Endothelial cell of umbilical vein (primary cell): Measurements from ENCODE around the gene FZD10. TPM values are rescaled to one million over a fixed set of nuclear protein-coding genes. Genes with fewer than 3 reads are reported as not detected.

Source experiments
- BruUV-seq: library from RNA; stranded (reverse); fragments of 400-500 nt; replicated peaks from 2 replicates; lab custom pipeline; 2021; lab: Mats Ljungman, UMichigan
- CTCF ChIA-PET: fragments of 300-600, 350-600 bp; sonication (Branson Sonifier 250); formaldehyde crosslinking; loops from one replicate; lab custom pipeline; 2021; ENCODE audit warnings: antibody characterized with exemption, inconsistent platforms; lab: Charles Lee
- POLR2A ChIA-PET: fragments of 300-600, 350-600 bp; sonication (Branson Sonifier 250); formaldehyde crosslinking; loops from one replicate; lab custom pipeline; 2021; ENCODE audit warnings: antibody characterized with exemption, inconsistent platforms; lab: Charles Lee
- DNase-seq: peaks from one replicate; pipeline ENCODE4 v3.0.0-alpha.2; 2011; ENCODE audit warnings: low read depth, low spot score
- FAIRE-seq: peaks from 2 replicates; lab custom pipeline; 2011; peaks lifted over from hg19 to GRCh38; lab: Jason Lieb, UNC
- H2AFZ ChIP-seq: 2 replicates; pipeline ENCODE4 v1.6.0; 2012; ENCODE audit warnings: low read depth, low read length, control low read depth, inconsistent platforms
- H3K27ac ChIP-seq: 2 replicates; pipeline ENCODE4 v1.5.1; 2011; ENCODE audit warnings: low read depth, mild to moderate bottlenecking, control low read depth, low read length, moderate library complexity; ENCODE audit not compliant: insufficient read depth
- H3K27me3 ChIP-seq, 2 experiments: 2 replicates each; pipeline versions ENCODE4 v1.6.0 to v1.6.1; 2011; ENCODE audit warnings: low read length in 2 of 2, mixed read lengths in 1 of 2; ENCODE audit not compliant: control insufficient read depth in 2 of 2, insufficient read depth in 2 of 2
- H3K36me3 ChIP-seq, 2 experiments: 2 replicates in 1 of 2; 3 replicates in 1 of 2; pipeline ENCODE4 v1.5.1; 2011; ENCODE audit warnings: low read length in 2 of 2, mild to moderate bottlenecking in 1 of 2, moderate library complexity in 1 of 2; ENCODE audit not compliant: control insufficient read depth in 2 of 2, insufficient read depth in 2 of 2; ENCODE audit errors: extremely low read depth in 1 of 2
- H3K4me1 ChIP-seq: 3 replicates; pipeline ENCODE4 v1.5.1; 2011; ENCODE audit warnings: mild to moderate bottlenecking, low read length; ENCODE audit not compliant: control insufficient read depth, insufficient read depth; ENCODE audit errors: extremely low read depth
- H3K4me2 ChIP-seq: 2 replicates; pipeline ENCODE4 v1.6.1; 2011; ENCODE audit warnings: low read length, control low read depth, mixed read lengths; ENCODE audit not compliant: insufficient read depth
- H3K4me3 ChIP-seq, 3 experiments: fragments of 200-600 bp in 1 of 3; sonication (generic), shearing (Covaris generic) in 1 of 3; replicated peaks in 1 of 3; 2 replicates each; pipeline ENCODE4 v1.5.1; 2011 to 2016; ENCODE audit warnings: control low read depth in 3 of 3, low read length in 3 of 3, mild to moderate bottlenecking in 2 of 3, inconsistent platforms in 1 of 3, low read depth in 1 of 3, moderate library complexity in 1 of 3; ENCODE audit not compliant: insufficient read depth in 1 of 3
- H3K79me2 ChIP-seq: 2 replicates; pipeline ENCODE4 v1.6.0; 2012; ENCODE audit warnings: low read length, inconsistent platforms; ENCODE audit not compliant: control insufficient read depth, insufficient read depth
- H3K9ac ChIP-seq: replicated peaks from 2 replicates; pipeline ENCODE3; 2011; ENCODE audit warnings: low read length, control low read depth; ENCODE audit not compliant: insufficient read depth; ENCODE audit errors: extremely low read depth
- H3K9me1 ChIP-seq: replicated peaks from 3 replicates; pipeline ENCODE4 v1.6.0; 2011; ENCODE audit warnings: mild to moderate bottlenecking, low read length; ENCODE audit not compliant: control insufficient read depth, insufficient read depth; ENCODE audit errors: extremely low read depth
- H3K9me3 ChIP-seq: replicated peaks from 2 replicates; pipeline ENCODE4 v1.5.1; 2012; ENCODE audit warnings: low read length, inconsistent platforms; ENCODE audit not compliant: control insufficient read depth, insufficient read depth
- H4K20me1 ChIP-seq: replicated peaks from 2 replicates; pipeline ENCODE3; 2011; ENCODE audit warnings: mild to moderate bottlenecking, low read length; ENCODE audit not compliant: control insufficient read depth, insufficient read depth; ENCODE audit errors: extremely low read depth
- EZH2 ChIP-seq: IDR thresholded peaks from 2 replicates; pipeline ENCODE4 v1.6.1; 2012; ENCODE audit warnings: borderline replicate concordance, low read depth, mild to moderate bottlenecking, moderate library complexity, low read length, inconsistent platforms; ENCODE audit not compliant: severe bottlenecking
- FOS ChIP-seq: IDR thresholded peaks from 2 replicates; pipeline ENCODE4 v1.6.1; 2011; ENCODE audit warnings: mild to moderate bottlenecking, low read length, moderate library complexity, borderline replicate concordance; ENCODE audit not compliant: insufficient read depth
- GATA2 ChIP-seq: IDR thresholded peaks from 2 replicates; pipeline ENCODE4 v1.7.0; 2011; ENCODE audit warnings: low read depth, mild to moderate bottlenecking, moderate library complexity, mixed read lengths, low read length; ENCODE audit not compliant: insufficient read length, insufficient read depth
- JUN ChIP-seq: IDR thresholded peaks from 2 replicates; pipeline ENCODE4 v1.6.1; 2011; ENCODE audit warnings: borderline replicate concordance, low read depth; ENCODE audit not compliant: insufficient read length, insufficient read depth
- MYC ChIP-seq: IDR thresholded peaks from one replicate; pipeline ENCODE4 v1.6.1; 2011; ENCODE audit warnings: mild to moderate bottlenecking, low read depth, low read length
- POLR2A ChIP-seq: IDR thresholded peaks from 2 replicates; pipeline ENCODE4 v1.6.1; 2012; ENCODE audit warnings: low read depth, mild to moderate bottlenecking, control low read depth, low read length
- POLR2AphosphoS5 ChIP-seq: IDR thresholded peaks from 2 replicates; pipeline ENCODE4 v1.6.1; 2012; ENCODE audit warnings: low read depth, mild to moderate bottlenecking, control low read depth, low read length, moderate library complexity; ENCODE audit not compliant: insufficient read depth
- dilution Hi-C: fragments of 300-500 bp; cut with MboI; formaldehyde crosslinking; loops from one replicate; pipeline ENCODE4 v1.15.0; 2019; ENCODE audit warnings: low sequenced_read_pairs; ENCODE audit not compliant: extremely low pct_ligation_motif_present
- intact Hi-C: fragments of 100-400 bp; cut with micrococcal nuclease; formaldehyde crosslinking; loops from one replicate; pipeline ENCODE4 v1.10.0; 2022
- polyA plus RNA-seq, 4 experiments: library from polyadenylated mRNA; depleted of rRNA in 3 of 4; stranded (reverse) in 3 of 4; unstranded in 1 of 4; fragments of >200 nt; gene quantifications; 2 replicates each; pipeline versions ENCODE4 v1.2.1 to v1.2.3, GENCODE V29; 2011 to 2012; ENCODE audit warnings: missing spikeins in 1 of 4
- total RNA-seq: library from RNA; stranded (reverse); gene quantifications from 2 replicates; pipeline ENCODE4 v1.2.3, GENCODE V29; 2021
- TF ChIP-seq, protein P1 (sequence below), 2 donors: IDR thresholded peaks; 1 replicate in 1 of 2; 2 replicates in 1 of 2; pipeline ENCODE4 v1.5.1; 2011; ENCODE audit warnings: low read length in 2 of 2, mild to moderate bottlenecking in 2 of 2, moderate library complexity in 2 of 2, control low read depth in 1 of 2, inconsistent platforms in 1 of 2, low read depth in 1 of 2; ENCODE audit not compliant: insufficient read depth in 1 of 2; ENCODE audit errors: extremely low read depth in 1 of 2
- TF ChIP-seq, protein P2 (sequence below): IDR thresholded peaks from 2 replicates; pipeline ENCODE4 v1.6.1; 2011; ENCODE audit not compliant: insufficient read depth, insufficient read length

FZD10 gene
- total and polyA plus RNA-seq, 2 donors (not counting 3 experiments of a cell fraction or from before 2014, with no cell fraction given) = not detected

DNA sequence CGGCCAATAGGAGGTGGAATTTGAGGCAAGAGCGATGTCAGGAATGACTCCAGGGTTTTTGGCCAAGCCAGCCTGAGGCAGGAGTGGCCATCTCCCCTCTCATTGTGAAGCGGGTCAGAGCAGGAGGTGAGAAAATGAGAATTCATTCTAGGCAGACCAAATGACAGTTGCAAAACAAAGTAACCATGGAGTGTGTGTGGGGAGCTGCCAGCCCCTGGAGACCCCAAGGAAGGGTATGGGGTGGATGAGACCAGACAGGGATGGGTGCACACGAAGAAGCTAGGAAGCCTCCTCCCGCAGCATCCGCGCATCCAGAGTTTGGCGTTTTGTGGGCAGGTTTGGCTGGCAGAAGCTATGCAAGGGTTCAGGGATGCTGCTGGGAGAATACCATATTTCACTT lies 38.8 kb downstream of the FZD10 start:
- BruUV-seq = no TSS peak
- dilution Hi-C loops = no loop called here
- H3K27me3 ChIP-seq = no peaks in the 10 kb centered on the region
- no peaks in the 10 kb centered on the region for H3K36me3 ChIP-seq
- no peak overlapping the region for H3K4me2 ChIP-seq
- no peak overlapping the region for H3K9ac ChIP-seq
- no peak overlapping the region for H3K27ac ChIP-seq
- intact Hi-C loops = no loop called here
- H3K4me1 ChIP-seq = no peaks in the 10 kb centered on the region
- no peaks in the 10 kb centered on the region for H3K9me1 ChIP-seq
- ChIA-PET CTCF (no interaction called here), POLR2A (no interaction called here)
- DNase-seq = no peak
- TF ChIP-seq GATA2 = no peak
- no peak for TF ChIP-seq JUN
- no peak for TF ChIP-seq POLR2A
- TF ChIP-seq, protein P1, sequence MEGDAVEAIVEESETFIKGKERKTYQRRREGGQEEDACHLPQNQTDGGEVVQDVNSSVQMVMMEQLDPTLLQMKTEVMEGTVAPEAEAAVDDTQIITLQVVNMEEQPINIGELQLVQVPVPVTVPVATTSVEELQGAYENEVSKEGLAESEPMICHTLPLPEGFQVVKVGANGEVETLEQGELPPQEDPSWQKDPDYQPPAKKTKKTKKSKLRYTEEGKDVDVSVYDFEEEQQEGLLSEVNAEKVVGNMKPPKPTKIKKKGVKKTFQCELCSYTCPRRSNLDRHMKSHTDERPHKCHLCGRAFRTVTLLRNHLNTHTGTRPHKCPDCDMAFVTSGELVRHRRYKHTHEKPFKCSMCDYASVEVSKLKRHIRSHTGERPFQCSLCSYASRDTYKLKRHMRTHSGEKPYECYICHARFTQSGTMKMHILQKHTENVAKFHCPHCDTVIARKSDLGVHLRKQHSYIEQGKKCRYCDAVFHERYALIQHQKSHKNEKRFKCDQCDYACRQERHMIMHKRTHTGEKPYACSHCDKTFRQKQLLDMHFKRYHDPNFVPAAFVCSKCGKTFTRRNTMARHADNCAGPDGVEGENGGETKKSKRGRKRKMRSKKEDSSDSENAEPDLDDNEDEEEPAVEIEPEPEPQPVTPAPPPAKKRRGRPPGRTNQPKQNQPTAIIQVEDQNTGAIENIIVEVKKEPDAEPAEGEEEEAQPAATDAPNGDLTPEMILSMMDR (IDR thresholded peaks at IDR 0.05; ENCODE audit: extremely low read depth in 1 of 2, insufficient read depth in 1 of 2, low read depth in 1 of 2, low read length in 2 of 2) = no peak
- TF ChIP-seq FOS = no peak
- TF ChIP-seq POLR2AphosphoS5 = no peak
- TF ChIP-seq MYC = no peak
- TF ChIP-seq, protein P2, sequence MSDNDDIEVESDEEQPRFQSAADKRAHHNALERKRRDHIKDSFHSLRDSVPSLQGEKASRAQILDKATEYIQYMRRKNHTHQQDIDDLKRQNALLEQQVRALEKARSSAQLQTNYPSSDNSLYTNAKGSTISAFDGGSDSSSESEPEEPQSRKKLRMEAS = no peak
- no peak for TF ChIP-seq EZH2
- peaks cover 5% of the 10 kb centered on the region for H3K9me3 ChIP-seq
- no peak for FAIRE-seq
- H3K4me3 ChIP-seq = no peak overlapping the region
- no peaks in the 10 kb centered on the region for H4K20me1 ChIP-seq
- no peak overlapping the region for H2AFZ ChIP-seq
- H3K79me2 ChIP-seq = no peaks in the 10 kb centered on the region
